OCI-LY7 (cell line): ENCODE measurements around the gene ALDH2. TPM values are rescaled to one million over a fixed set of nuclear protein-coding genes. Genes with fewer than 3 reads are reported as not detected.

ENCODE experiments used
- BruUV-seq: library from RNA; stranded (reverse); fragments of 400-500 nt; replicated peaks from 2 replicates; lab custom pipeline; 2021; lab: Mats Ljungman, UMichigan
- CTCF ChIA-PET: fragments of 300-600 bp; sonication (Branson Sonifier 250); formaldehyde crosslinking; loops from one replicate; lab custom pipeline; 2022; ENCODE audit warnings: antibody characterized with exemption; ENCODE audit not compliant: unreplicated experiment; lab: Charles Lee
- POLR2A ChIA-PET: fragments of 300-600 bp; sonication (Branson Sonifier 250); formaldehyde crosslinking; loops from one replicate; lab custom pipeline; 2022; ENCODE audit warnings: antibody characterized with exemption; lab: Charles Lee
- DNase-seq: peaks from one replicate; pipeline ENCODE4 v3.0.0-alpha.2; 2015; ENCODE audit warnings: low spot score
- H2AFZ ChIP-seq: fragments of 200-600 bp; sonication (generic), shearing (Covaris generic); 2 replicates; pipeline ENCODE4 v1.6.1; 2014; ENCODE audit warnings: mild to moderate bottlenecking, antibody characterized with exemption, low read length, moderate library complexity
- H3K27ac ChIP-seq: fragments of 200-600 bp; sonication (generic); 2 replicates; pipeline ENCODE4 v1.5.1; 2014; ENCODE audit warnings: mixed run types, low read depth, mild to moderate bottlenecking, moderate library complexity, low read length, inconsistent platforms; ENCODE audit not compliant: poor library complexity, severe bottlenecking
- H3K36me3 ChIP-seq: fragments of 200-600 bp; sonication (generic); 2 replicates; pipeline ENCODE4 v1.6.1; 2014; ENCODE audit warnings: mild to moderate bottlenecking, antibody characterized with exemption, low read length, moderate library complexity, mixed read lengths; ENCODE audit not compliant: insufficient read depth
- H3K4me1 ChIP-seq: fragments of 200-600 bp; sonication (generic); 2 replicates; pipeline ENCODE4 v1.5.1; 2014; ENCODE audit warnings: mild to moderate bottlenecking, low read length; ENCODE audit not compliant: insufficient read depth, poor library complexity, severe bottlenecking
- H3K4me2 ChIP-seq: fragments of 200-600 bp; sonication (generic); 2 replicates; pipeline ENCODE4 v1.6.1; 2014; ENCODE audit warnings: mild to moderate bottlenecking, low read length
- H3K4me3 ChIP-seq: fragments of 200-600 bp; sonication (generic); 2 replicates; pipeline ENCODE4 v1.5.1; 2014; ENCODE audit warnings: mild to moderate bottlenecking, low read depth, low read length; ENCODE audit not compliant: poor library complexity, severe bottlenecking
- H3K79me2 ChIP-seq: fragments of 200-600 bp; sonication (generic); 2 replicates; pipeline ENCODE4 v1.6.1; 2016; ENCODE audit warnings: low read depth, mild to moderate bottlenecking, low read length, moderate library complexity, mixed read lengths; ENCODE audit not compliant: insufficient read depth
- H3K9me2 ChIP-seq: fragments of 200-600 bp; sonication (generic); 2 replicates; pipeline ENCODE4 v1.6.1; 2016; ENCODE audit warnings: mild to moderate bottlenecking, low read length, mixed read lengths; ENCODE audit not compliant: insufficient read depth
- H3K9me3 ChIP-seq: fragments of 200-600 bp; sonication (generic); 2 replicates; pipeline ENCODE4 v1.6.1; 2014; ENCODE audit warnings: mild to moderate bottlenecking, mixed run types, low read length, mixed read lengths
- H4K20me1 ChIP-seq: fragments of 200-600 bp; sonication (generic); 2 replicates; pipeline ENCODE4 v1.6.1; 2014; ENCODE audit warnings: mild to moderate bottlenecking, antibody characterized with exemption, low read length, moderate library complexity, mixed read lengths; ENCODE audit not compliant: insufficient read depth
- EZH2phosphoT487 ChIP-seq: fragments of 200-600 bp; sonication (generic); IDR thresholded peaks from 2 replicates; pipeline ENCODE4 v1.6.1; 2018; ENCODE audit warnings: low read depth, borderline replicate concordance, mild to moderate bottlenecking, mixed run types, antibody characterized with exemption, low read length, moderate library complexity, mixed read lengths
- intact Hi-C: fragments of 100-400 bp; cut with micrococcal nuclease; formaldehyde crosslinking; loops from one replicate; pipeline ENCODE4 v1.10.0; 2022; ENCODE audit not compliant: unreplicated experiment
- total RNA-seq, 2 experiments: library from RNA; depleted of rRNA in 1 of 2; stranded (reverse); fragments of >200 nt in 1 of 2; shearing (Covaris generic) in 1 of 2; gene quantifications; 2 replicates each; pipeline ENCODE4 v1.2.3, GENCODE V29; 2014 to 2022
- TF ChIP-seq, protein P1 (sequence below): fragments of 200-600 bp; sonication (generic); conservative IDR thresholded peaks from 2 replicates; pipeline ENCODE4 v1.5.1; 2014; ENCODE audit warnings: mild to moderate bottlenecking, antibody characterized with exemption, low read length, moderate library complexity, mixed read lengths

Gene ALDH2
- total RNA-seq, 2 experiments from 2014 or later = 16.5 to 19.9 TPM

GRCh38 chr12:111825509-111825908 lies 58.8 kb downstream of the ALDH2 start:
- TF ChIP-seq, protein P1, sequence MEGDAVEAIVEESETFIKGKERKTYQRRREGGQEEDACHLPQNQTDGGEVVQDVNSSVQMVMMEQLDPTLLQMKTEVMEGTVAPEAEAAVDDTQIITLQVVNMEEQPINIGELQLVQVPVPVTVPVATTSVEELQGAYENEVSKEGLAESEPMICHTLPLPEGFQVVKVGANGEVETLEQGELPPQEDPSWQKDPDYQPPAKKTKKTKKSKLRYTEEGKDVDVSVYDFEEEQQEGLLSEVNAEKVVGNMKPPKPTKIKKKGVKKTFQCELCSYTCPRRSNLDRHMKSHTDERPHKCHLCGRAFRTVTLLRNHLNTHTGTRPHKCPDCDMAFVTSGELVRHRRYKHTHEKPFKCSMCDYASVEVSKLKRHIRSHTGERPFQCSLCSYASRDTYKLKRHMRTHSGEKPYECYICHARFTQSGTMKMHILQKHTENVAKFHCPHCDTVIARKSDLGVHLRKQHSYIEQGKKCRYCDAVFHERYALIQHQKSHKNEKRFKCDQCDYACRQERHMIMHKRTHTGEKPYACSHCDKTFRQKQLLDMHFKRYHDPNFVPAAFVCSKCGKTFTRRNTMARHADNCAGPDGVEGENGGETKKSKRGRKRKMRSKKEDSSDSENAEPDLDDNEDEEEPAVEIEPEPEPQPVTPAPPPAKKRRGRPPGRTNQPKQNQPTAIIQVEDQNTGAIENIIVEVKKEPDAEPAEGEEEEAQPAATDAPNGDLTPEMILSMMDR = no peak
- TF ChIP-seq EZH2phosphoT487 = no peak

GRCh38 chr12:111826316-111826715 lies 59.6 kb downstream of the ALDH2 start:
- Histone ChIP-seq H3K4me3 (no peak overlapping the region), H4K20me1 (no peaks in the 10 kb centered on the region), H3K27ac (no peak overlapping the region), H3K9me2 (no peaks in the 10 kb centered on the region), H3K79me2 (no peaks in the 10 kb centered on the region), H2AFZ (no peak overlapping the region), H3K36me3 (no peaks in the 10 kb centered on the region), H3K4me2 (no peak overlapping the region), H3K9me3 (no peaks in the 10 kb centered on the region), H3K4me1 (peaks cover 16% of the 10 kb centered on the region)
- DNase-seq = no peak
- no TSS peak for BruUV-seq
- ChIA-PET CTCF (no interaction called here), POLR2A (no interaction called here)
- intact Hi-C loops = no loop called here
- TF ChIP-seq, protein P1 = no peak
- TF ChIP-seq EZH2phosphoT487 = no peak

More at GRCh38 chr12:111825509-111825908, 58.8 kb downstream of the ALDH2 start:
- H3K9me3 ChIP-seq = no peaks in the 10 kb centered on the region; the same call in 1 of the 2 replicates
- no peak overlapping the region for H3K27ac ChIP-seq
- H2AFZ ChIP-seq = no peak overlapping the region
- no peaks in the 10 kb centered on the region for H3K9me2 ChIP-seq
- no peak overlapping the region for H3K4me3 ChIP-seq
- no peaks in the 10 kb centered on the region for H3K79me2 ChIP-seq
- no TSS peak for BruUV-seq
- H4K20me1 ChIP-seq = no peaks in the 10 kb centered on the region
- intact Hi-C loops = no loop called here
- peaks cover 17% of the 10 kb centered on the region for H3K4me1 ChIP-seq
- no peaks in the 10 kb centered on the region for H3K36me3 ChIP-seq
- no peak for DNase-seq
- CTCF ChIA-PET = no interaction called here
- no peak overlapping the region for H3K4me2 ChIP-seq
- POLR2A ChIA-PET = interaction anchor here (0.6 kb wide), 1 partner anchor 278 kb away, joined by 3 read pairs; no protein-coding TSS in a partner anchor

DNA sequence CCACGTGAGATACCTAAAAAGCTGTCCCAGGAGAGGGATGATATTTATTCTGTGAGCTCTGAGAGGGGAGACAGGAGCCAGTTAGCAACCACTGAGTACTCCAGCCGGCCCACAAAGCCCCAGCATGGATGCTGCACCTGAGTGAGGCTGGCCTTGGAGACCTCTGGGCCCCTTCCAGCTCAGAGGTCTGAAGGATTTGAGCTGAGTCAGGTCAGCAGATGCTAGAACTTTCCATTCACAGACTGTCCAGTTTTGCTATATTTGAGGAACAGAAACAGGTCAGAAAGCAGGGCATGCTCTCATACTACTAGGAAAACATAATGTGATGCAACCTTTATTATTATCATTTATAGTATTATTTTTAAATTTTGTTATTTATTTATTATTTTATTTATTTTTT lies 60.3 kb downstream of the ALDH2 start:
- Histone ChIP-seq H4K20me1 (no peaks in the 10 kb centered on the region), H3K4me2 (no peak overlapping the region), H3K79me2 (no peaks in the 10 kb centered on the region), H3K27ac (no peak overlapping the region), H3K4me3 (no peak overlapping the region), H3K9me3 (no peaks in the 10 kb centered on the region), H3K4me1 (peaks cover 16% of the 10 kb centered on the region), H3K36me3 (no peaks in the 10 kb centered on the region), H3K9me2 (no peaks in the 10 kb centered on the region), H2AFZ (no peak overlapping the region)
- ChIA-PET CTCF (no interaction called here), POLR2A (interaction anchor here (0.7 kb wide), 1 partner anchor 113 kb away, joined by 3 read pairs; no protein-coding TSS in a partner anchor)
- TF ChIP-seq, protein P1 = no peak
- TF ChIP-seq EZH2phosphoT487 = no peak
- BruUV-seq = no TSS peak
- intact Hi-C loops = no loop called here
- no peak for DNase-seq
